Esophagus muscularis mucosa (tissue), 3 donors: ENCODE results near the gene ALG11.

Experiments
- CTCF ChIP-seq, 3 experiments: fragments of 200-600 bp in 2 of 3; fragments of 450-650 bp in 1 of 3; sonication (generic) in 2 of 3; IDR thresholded peaks; one replicate each; pipeline ENCODE4 v1.5.1; 2017 to 2019; ENCODE audit warnings: antibody characterized with exemption in 3 of 3, mild to moderate bottlenecking in 2 of 3, moderate library complexity in 1 of 3
- POLR2A ChIP-seq: fragments of 450-650 bp; IDR thresholded peaks from one replicate; pipeline ENCODE4 v1.6.1; 2017; ENCODE audit warnings: antibody characterized with exemption, moderate library complexity, mild to moderate bottlenecking, low read depth
- POLR2AphosphoS5 ChIP-seq, 2 donors: sonication (generic); formaldehyde crosslinking; IDR thresholded peaks; one replicate each; pipeline ENCODE4 v1.6.1; 2017; ENCODE audit warnings: antibody characterized with exemption in 2 of 2

GRCh38 chr13:51976890-51977289 is 35.3 kb upstream of the ALG11 start:
- TF ChIP-seq CTCF (IDR thresholded peaks at IDR 0.05) (no peak), POLR2A (no peak), POLR2AphosphoS5 (IDR thresholded peaks at IDR 0.05) (no peak)
